ENCODE results near the gene GRPR.
"Not testable (repeated sequence)": the region's sequence is repeated elsewhere in the genome, so short reads cannot be mapped to it uniquely, and the experiment has no call there.

Gene GRPR

GRCh38 chrX:16137416-16138107 is 14.2 kb downstream of the GRPR start:
- no peak for DNase-seq (ENCODE audit: low spot score)

GRCh38 chrX:16138108-16138427 is 14.7 kb downstream of the GRPR start:
- no peak for DNase-seq (ENCODE audit: low spot score)

- DNase-seq (ENCODE audit: low spot score), result no peak
Measured at GRCh38 chrX:16140448-16140847, 17.1 kb downstream of the GRPR start.

GRCh38 chrX:16140983-16141382 is 17.6 kb downstream of the GRPR start:
- DNase-seq (ENCODE audit: low spot score), result no peak

GRCh38 chrX:16141422-16142245 is 18.3 kb downstream of the GRPR start:
- no peak for DNase-seq (ENCODE audit: low spot score)

GRCh38 chrX:16142246-16142558 is 18.8 kb downstream of the GRPR start:
- DNase-seq (ENCODE audit: low spot score), result no peak

- DNase-seq (ENCODE audit: low spot score), result no peak
Measured at GRCh38 chrX:16143968-16144367, 20.6 kb downstream of the GRPR start.

- no peak for DNase-seq (ENCODE audit: low spot score)
Measured at GRCh38 chrX:16144420-16144819, 21.1 kb downstream of the GRPR start.

GRCh38 chrX:16145093-16145492 is 21.7 kb downstream of the GRPR start:
- not testable (repeated sequence) for DNase-seq (ENCODE audit: low spot score)

GRCh38 chrX:16145656-16146055 is 22.3 kb downstream of the GRPR start:
- no peak for DNase-seq (ENCODE audit: low spot score)

- no peak for DNase-seq (ENCODE audit: low spot score)
Measured at GRCh38 chrX:16148896-16149295, 25.5 kb downstream of the GRPR start.

GRCh38 chrX:16155581-16156096 is 32.3 kb downstream of the GRPR start:
- DNase-seq (ENCODE audit: low spot score), result no peak

- no peak for DNase-seq (ENCODE audit: low spot score)
Measured at GRCh38 chrX:16156692-16157331, 33.4 kb downstream of the GRPR start.

GRCh38 chrX:16160729-16161128 is 37.4 kb downstream of the GRPR start:
- DNase-seq (ENCODE audit: low spot score), result no peak

GRCh38 chrX:16161173-16161572 is 37.8 kb downstream of the GRPR start:
- not testable (repeated sequence) for DNase-seq (ENCODE audit: low spot score)

- DNase-seq (ENCODE audit: low spot score), result no peak
Measured at GRCh38 chrX:16162391-16162790, 39.0 kb downstream of the GRPR start.

- no peak for DNase-seq (ENCODE audit: low spot score)
Measured at GRCh38 chrX:16164748-16165147, 41.4 kb downstream of the GRPR start.

GRCh38 chrX:16167181-16167580 is 43.8 kb downstream of the GRPR start, which contains the start of gene MAGEB17:
Gene MAGEB17, plus strand, starts transcription at chrX:16167481. Its CDS starts 2,902 bp downstream, at chrX:16170383.
- no peak for DNase-seq (ENCODE audit: low spot score)

GRCh38 chrX:16171039-16171438 is 47.7 kb downstream of the GRPR start:
- DNase-seq (ENCODE audit: low spot score), result no peak

- DNase-seq (ENCODE audit: low spot score), result no peak
Measured at GRCh38 chrX:16171944-16172343, 48.6 kb downstream of the GRPR start.

GRCh38 chrX:16172391-16172790 is 49.0 kb downstream of the GRPR start:
- DNase-seq (ENCODE audit: low spot score), result no peak

- no peak for DNase-seq (ENCODE audit: low spot score)
Measured at GRCh38 chrX:16175329-16176061, 52.1 kb downstream of the GRPR start.

Data from HuH-7.5 (cell line).